ENCODE measurements around the gene WDR90.

GRCh38 chr16:640614-641013, 8.6 kb upstream of the WDR90 start:
- TF ChIP-seq CTCF (IDR thresholded peaks at IDR 0.05; ENCODE audit: low read length) (no peak), EZH2 (IDR thresholded peaks at IDR 0.05; ENCODE audit: borderline replicate concordance, low read length) (no peak)
